Endodermal cell (in vitro differentiated cells): ENCODE data around the gene NCLN. TPM values are rescaled to one million over a fixed set of nuclear protein-coding genes. Genes with fewer than 3 reads are reported as not detected.

Source experiments
- DNase-seq: peaks from one replicate; pipeline ENCODE4 v3.0.0-alpha.2; 2017
- H3K27ac ChIP-seq: 2 replicates; pipeline ENCODE4 v1.5.1; 2013; ENCODE audit warnings: mild to moderate bottlenecking, low read depth, low read length, moderate library complexity
- H3K27me3 ChIP-seq: 2 replicates; pipeline ENCODE4 v1.6.1; 2013; ENCODE audit warnings: mild to moderate bottlenecking, low read length, moderate library complexity; ENCODE audit not compliant: insufficient read depth, control insufficient read depth, poor library complexity, severe bottlenecking
- H3K36me3 ChIP-seq: 2 replicates; pipeline ENCODE4 v1.7.0; 2013; ENCODE audit warnings: mild to moderate bottlenecking, low read length, moderate library complexity; ENCODE audit not compliant: control insufficient read depth, insufficient read depth
- H3K4me1 ChIP-seq: one replicate; pipeline ENCODE4 v1.7.0; 2013; ENCODE audit warnings: low read length; ENCODE audit not compliant: control insufficient read depth, insufficient read depth
- H3K4me3 ChIP-seq: 2 replicates; pipeline ENCODE4 v1.5.1; 2013; ENCODE audit warnings: mild to moderate bottlenecking, low read length, moderate library complexity
- H3K9ac ChIP-seq: 2 replicates; pipeline ENCODE4 v1.6.1; 2013; ENCODE audit warnings: mild to moderate bottlenecking, low read length, moderate library complexity; ENCODE audit not compliant: poor library complexity, severe bottlenecking; ENCODE audit errors: extremely low read depth
- H3K9me3 ChIP-seq: 2 replicates; pipeline ENCODE4 v1.6.1; 2013; ENCODE audit warnings: mild to moderate bottlenecking, low read length, moderate library complexity; ENCODE audit not compliant: control insufficient read depth
- H3K27ac Mint-ChIP-seq: 2 replicates; pipeline ENCODE4 v1.8.0; 2020; ENCODE audit warnings: mixed read lengths
- H3K27me3 Mint-ChIP-seq: 2 replicates; pipeline ENCODE4 v1.8.0; 2021; ENCODE audit warnings: mild to moderate bottlenecking, mixed read lengths; ENCODE audit not compliant: insufficient read depth
- H3K36me3 Mint-ChIP-seq: 2 replicates; pipeline ENCODE4 v1.8.0; 2020; ENCODE audit warnings: low read depth, mixed read lengths
- H3K4me1 Mint-ChIP-seq: 2 replicates; pipeline ENCODE4 v1.8.0; 2020; ENCODE audit warnings: mixed read lengths
- H3K4me3 Mint-ChIP-seq: 2 replicates; pipeline ENCODE4 v1.8.0; 2020; ENCODE audit warnings: mild to moderate bottlenecking, moderate library complexity, mixed read lengths
- H3K9me3 Mint-ChIP-seq: 2 replicates; pipeline ENCODE4 v1.8.0; 2020; ENCODE audit warnings: mild to moderate bottlenecking, mixed read lengths
- CTCF ChIP-seq: fragments of 200-600 bp; sonication (generic); conservative IDR thresholded peaks from 2 replicates; pipeline ENCODE4 v1.5.0; 2021; ENCODE audit warnings: antibody characterized with exemption, mild to moderate bottlenecking
- WGBS, 2 experiments: methylation state at CpG; one replicate each; pipeline versions ENCODE4 v1.1.5 to v1.1.7; 2013; ENCODE audit warnings: missing lambda C conversion rate in 2 of 2, mixed read lengths in 1 of 2; ENCODE audit not compliant: insufficient coverage in 1 of 2, insufficient read length in 1 of 2; 5-methylcytosine and 5-hydroxymethylcytosine counted together
- total RNA-seq, 2 donors: library from RNA; stranded (reverse); fragmentation: NEBNext Ultra II Directional in 1 of 2; extraction: Animal tissue kit (Norgen Biotek cat#: 25700) in 1 of 2; gene quantifications; 2 replicates in 1 of 2; 3 replicates in 1 of 2; pipeline ENCODE4 v1.2.1, GENCODE V29; 2021

The NCLN gene
- total RNA-seq, 2 donors from 2014 or later: 80.6 to 91.2 TPM

GRCh38 chr19:3239367-3239766 lies 53.6 kb downstream of the NCLN start:
- Histone ChIP-seq H3K4me1 (no peaks in the 10 kb centered on the region), H3K9ac (no peak overlapping the region), H3K4me3 (no peak overlapping the region), H3K27me3 (no peaks in the 10 kb centered on the region), H3K36me3 (no peaks in the 10 kb centered on the region), H3K27ac (no peak overlapping the region), H3K9me3 (no peaks in the 10 kb centered on the region)
- no peak for TF ChIP-seq CTCF
- no peaks in the 10 kb centered on the region for H3K36me3 Mint-ChIP-seq
- no peak overlapping the region for H3K4me3 Mint-ChIP-seq
- H3K27ac Mint-ChIP-seq: no peak overlapping the region
- H3K4me1 Mint-ChIP-seq: no peaks in the 10 kb centered on the region
- no peak for DNase-seq
- peaks cover 12% of the 10 kb centered on the region for H3K27me3 Mint-ChIP-seq
- H3K9me3 Mint-ChIP-seq: no peaks in the 10 kb centered on the region
- WGBS, 2 experiments: 75 to 87% methylated on average over 3 to 5 of the region's 5 CpGs

- Histone ChIP-seq H3K36me3 (no peaks in the 10 kb centered on the region), H3K9me3 (no peaks in the 10 kb centered on the region), H3K27ac (no peak overlapping the region), H3K27me3 (no peaks in the 10 kb centered on the region), H3K9ac (no peak overlapping the region), H3K4me1 (no peaks in the 10 kb centered on the region), H3K4me3 (no peak overlapping the region)
- Mint-ChIP-seq H3K27me3 (peaks cover 13% of the 10 kb centered on the region), H3K9me3 (no peaks in the 10 kb centered on the region), H3K36me3 (no peaks in the 10 kb centered on the region), H3K4me1 (no peaks in the 10 kb centered on the region), H3K27ac (no peak overlapping the region), H3K4me3 (no peak overlapping the region)
- no peak for TF ChIP-seq CTCF
- DNase-seq: peak; percentile 91
- WGBS, 2 experiments: 56 to 58% methylated on average over 18 to 23 of the region's 23 CpGs
These were observed 58.3 kb downstream of the NCLN start for GRCh38 chr19:3243819-3244700.

- Histone ChIP-seq H3K36me3 (no peaks in the 10 kb centered on the region), H3K27ac (no peak overlapping the region), H3K27me3 (no peaks in the 10 kb centered on the region), H3K4me3 (no peak overlapping the region), H3K9ac (no peak overlapping the region), H3K4me1 (no peaks in the 10 kb centered on the region), H3K9me3 (no peaks in the 10 kb centered on the region)
- peaks cover 8% of the 10 kb centered on the region for H3K27me3 Mint-ChIP-seq
- WGBS, 2 experiments: 88 to 95% methylated on average over 5 to 7 of the region's 9 CpGs
- no peak overlapping the region for H3K4me3 Mint-ChIP-seq
- H3K36me3 Mint-ChIP-seq: no peaks in the 10 kb centered on the region
- no peaks in the 10 kb centered on the region for H3K4me1 Mint-ChIP-seq
- no peak for DNase-seq
- H3K27ac Mint-ChIP-seq: no peak overlapping the region
- H3K9me3 Mint-ChIP-seq: peaks cover 5% of the 10 kb centered on the region
- TF ChIP-seq CTCF: no peak
These were observed 59.3 kb downstream of the NCLN start for GRCh38 chr19:3245050-3245449.
